ENCODE measurements around the gene LRIG2.

Gene LRIG2

GRCh38 chr1:113036639-113037321, 36.2 kb upstream of the LRIG2 start:
- no peaks in the 10 kb centered on the region for H3K9me3 ChIP-seq (ENCODE audit: control insufficient read depth, insufficient read depth, low read depth, low read length)
- H3K27ac ChIP-seq (ENCODE audit: extremely low read depth, low read depth, low read length): no peak overlapping the region
- CTCF ChIA-PET: no interaction called here
- peak; percentile 42; the same call in 1 of the 2 replicates for TF ChIP-seq ZNF677 (tag by site-specific recombination; IDR thresholded peaks at IDR 0.05)
- peak; percentile 96 for TF ChIP-seq ZNF510 (tag by site-specific recombination; IDR thresholded peaks at IDR 0.05; ENCODE audit: insufficient replicate concordance)
- no peak for TF ChIP-seq ZNF488 (tag by site-specific recombination; IDR thresholded peaks at IDR 0.05)
- TF ChIP-seq FEZF1 (tag by site-specific recombination; IDR thresholded peaks at IDR 0.05): peak; percentile 94
- TF ChIP-seq GLIS1 (tag by site-specific recombination; IDR thresholded peaks at IDR 0.05): peak; percentile 90
- no peaks in the 10 kb centered on the region for H3K36me3 ChIP-seq (ENCODE audit: control insufficient read depth in 2 of 2, insufficient read depth in 1 of 2, low read length in 2 of 2)
- H3K4me1 ChIP-seq (ENCODE audit: control insufficient read depth, insufficient read depth, low read length): no peaks in the 10 kb centered on the region
- POLR2A ChIA-PET: no interaction called here
- H3K4me3 ChIP-seq (ENCODE audit: low read depth, low read length): no peak overlapping the region

GRCh38 chr1:113040041-113040440, 33.0 kb upstream of the LRIG2 start:
- Histone ChIP-seq H3K4me1 (ENCODE audit: control insufficient read depth, insufficient read depth, low read length) (no peaks in the 10 kb centered on the region), H3K36me3 (ENCODE audit: control insufficient read depth in 2 of 2, insufficient read depth in 1 of 2, low read length in 2 of 2) (no peaks in the 10 kb centered on the region), H3K27ac (ENCODE audit: extremely low read depth, low read depth, low read length) (no peak overlapping the region), H3K4me3 (ENCODE audit: low read depth, low read length) (no peak overlapping the region), H3K9me3 (ENCODE audit: control insufficient read depth, insufficient read depth, low read depth, low read length) (no peaks in the 10 kb centered on the region)
- CTCF ChIA-PET: interaction anchor here (0.6 to 5.2 kb wide), 5 partner anchors 18 to 379 kb away, joined by 3 to 68 read pairs (median 3); partner anchors contain the start of gene PPM1J
- POLR2A ChIA-PET: no interaction called here
- TF ChIP-seq FEZF1 (tag by site-specific recombination; IDR thresholded peaks at IDR 0.05): 0 out of 2 replicates have a peak, but pooled peaks have one; percentile 36
- TF ChIP-seq ZXDB (tag by site-specific recombination; IDR thresholded peaks at IDR 0.05): no peak; the same call in 1 of the 2 replicates

GRCh38 chr1:113040718-113041412, 32.1 kb upstream of the LRIG2 start:
- no peaks in the 10 kb centered on the region for H3K4me1 ChIP-seq (ENCODE audit: control insufficient read depth, insufficient read depth, low read length)
- POLR2A ChIA-PET: interaction anchor here (2.5 kb wide), 1 partner anchor 85 kb away, joined by 11 read pairs; the partner anchor contains the start of gene SLC16A1

More at GRCh38 chr1:113040718-113041412, 32.1 kb upstream of the LRIG2 start:
- Histone ChIP-seq H3K36me3 (ENCODE audit: control insufficient read depth in 2 of 2, insufficient read depth in 1 of 2, low read length in 2 of 2) (no peaks in the 10 kb centered on the region), H3K4me3 (ENCODE audit: low read depth, low read length) (no peak overlapping the region), H3K27ac (ENCODE audit: extremely low read depth, low read depth, low read length) (no peak overlapping the region), H3K9me3 (ENCODE audit: control insufficient read depth, insufficient read depth, low read depth, low read length) (no peaks in the 10 kb centered on the region)
- CTCF ChIA-PET: interaction anchor here (0.6 to 5.2 kb wide), 8 partner anchors 8 to 324 kb away, joined by 3 to 68 read pairs (median 8); partner anchors contain the start of gene PPM1J
- TF ChIP-seq ZNF555 (tag by site-specific recombination; conservative IDR thresholded peaks at IDR 0.05): no peak
- TF ChIP-seq ZNF416 (tag by site-specific recombination; IDR thresholded peaks at IDR 0.05): no peak
- no peak for TF ChIP-seq ZNF530 (tag by site-specific recombination; IDR thresholded peaks at IDR 0.05; ENCODE audit: low read depth)
- no peak for TF ChIP-seq ZNF132 (tag by site-specific recombination; IDR thresholded peaks at IDR 0.05; ENCODE audit: borderline replicate concordance)
- no peak for TF ChIP-seq ZNF624 (tag by site-specific recombination; IDR thresholded peaks at IDR 0.05)
- no peak for TF ChIP-seq SALL2 (tag by site-specific recombination; IDR thresholded peaks at IDR 0.05; ENCODE audit: borderline replicate concordance)
- no peak for TF ChIP-seq ZNF626 (tag by site-specific recombination; IDR thresholded peaks at IDR 0.05)
- TF ChIP-seq KLF16 (tag by site-specific recombination; IDR thresholded peaks at IDR 0.05): no peak
- TF ChIP-seq KLF9 (tag by site-specific recombination; IDR thresholded peaks at IDR 0.05; ENCODE audit: low read depth): no peak
- no peak for TF ChIP-seq ZNF174 (tag by site-specific recombination; IDR thresholded peaks at IDR 0.05)
- TF ChIP-seq YY1 (tag by site-specific recombination; IDR thresholded peaks at IDR 0.05): no peak
- TF ChIP-seq WT1 (tag by site-specific recombination; IDR thresholded peaks at IDR 0.05): no peak
- no peak for TF ChIP-seq GLIS2 (tag by site-specific recombination; IDR thresholded peaks at IDR 0.05)
- no peak for TF ChIP-seq FEZF1 (tag by site-specific recombination; IDR thresholded peaks at IDR 0.05)
- no peak for TF ChIP-seq ZBTB11 (tag by site-specific recombination; conservative IDR thresholded peaks at IDR 0.05; ENCODE audit: low read depth)
- TF ChIP-seq ZNF791 (tag by site-specific recombination; IDR thresholded peaks at IDR 0.05): no peak
- no peak for TF ChIP-seq ZSCAN16 (tag by site-specific recombination; IDR thresholded peaks at IDR 0.05)
- no peak for TF ChIP-seq ELK4 (IDR thresholded peaks at IDR 0.05; ENCODE audit: borderline replicate concordance, low read depth, low read length)
- no peak for TF ChIP-seq ZNF248 (tag by site-specific recombination; IDR thresholded peaks at IDR 0.05)

All from HEK293 (cell line).